Prostate gland (tissue), 2 donors: ENCODE data around the gene COIL.

Source experiments
- CTCF ChIP-seq, 4 experiments: fragments of 200-600 bp in 2 of 4; fragments of 450-650 bp in 2 of 4; sonication (generic) in 2 of 4; IDR thresholded peaks; 1 replicate in 3 of 4; 2 replicates in 1 of 4; pipeline ENCODE4 v1.5.1; 2016 to 2019; ENCODE audit warnings: antibody characterized with exemption in 4 of 4, mild to moderate bottlenecking in 2 of 4, moderate library complexity in 2 of 4
- POLR2AphosphoS5 ChIP-seq: sonication (generic); formaldehyde crosslinking; IDR thresholded peaks from one replicate; pipeline ENCODE4 v1.6.1; 2017; ENCODE audit warnings: antibody characterized with exemption

DNA sequence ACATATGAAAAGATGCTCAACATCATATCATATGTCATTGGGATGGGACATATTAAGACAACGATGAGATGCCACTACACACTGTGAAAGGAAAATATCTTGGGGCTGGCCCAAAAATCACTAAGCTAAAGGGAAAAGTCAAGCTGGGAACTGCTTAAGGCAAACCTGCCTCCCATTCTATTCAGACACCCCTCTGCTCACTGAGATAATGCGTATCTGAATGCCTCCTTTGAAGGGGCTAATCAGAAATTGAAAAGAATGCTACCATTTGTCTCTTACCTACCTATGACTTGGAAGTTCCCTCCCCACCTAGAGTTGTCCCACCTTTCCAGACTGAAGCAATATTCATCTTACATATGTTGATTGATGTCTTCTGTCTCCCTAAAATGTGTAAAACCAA lies 35.8 kb downstream of the COIL start:
- no peak for TF ChIP-seq POLR2AphosphoS5
- no peak for TF ChIP-seq CTCF (IDR thresholded peaks at IDR 0.05)
